Fibroblast of lung (primary cell): ENCODE measurements around the gene NEUROD2.

Experiments used
- CTCF ChIP-seq, 2 donors: IDR thresholded peaks in 1 of 2; conservative IDR thresholded peaks in 1 of 2; 1 replicate in 1 of 2; 2 replicates in 1 of 2; pipeline ENCODE4 v1.5.1; 2011 to 2012; ENCODE audit warnings: low read length in 2 of 2, control low read depth in 1 of 2, inconsistent platforms in 1 of 2, low read depth in 1 of 2, mild to moderate bottlenecking in 1 of 2
- EZH2 ChIP-seq: IDR thresholded peaks from 2 replicates; pipeline ENCODE4 v1.5.1; 2012; ENCODE audit warnings: low read length, control low read depth, mild to moderate bottlenecking; ENCODE audit errors: missing control alignments

- TF ChIP-seq CTCF (conservative IDR thresholded peaks at IDR 0.05 in 1 of 2, IDR thresholded peaks at IDR 0.05 in 1 of 2; ENCODE audit: low read depth in 1 of 2, low read length in 2 of 2) (no peak), EZH2 (no peak)
Observed at GRCh38 chr17:39569126-39569525, 38.6 kb downstream of the NEUROD2 start.
